Activated naive CD8-positive, alpha-beta T cell treated with anti-CD3 and anti-CD28 coated beads, Interleukin-2, amount 50 U/mL, for 16 hours (primary cell): ENCODE measurements around the gene EFHB.
"Not testable (repeated sequence)": the region's sequence is repeated elsewhere in the genome, so short reads cannot be mapped to it uniquely, and the experiment has no call there.

Experiments
- DNase-seq: peaks from one replicate; pipeline ENCODE4 v3.0.0-alpha.2; 2020; ENCODE audit warnings: low read depth, low spot score

The EFHB gene

GRCh38 chr3:19934098-19934566, at the start of gene EFHB:
TSS of gene EFHB (minus strand) at chr3:19934217. CDS start at chr3:19934018, 199 bp downstream.
- no peak for DNase-seq

- DNase-seq, result no peak
Measured at GRCh38 chr3:19972054-19972453, 38.0 kb upstream of the EFHB start.

- DNase-seq, result no peak
Measured at GRCh38 chr3:19970327-19970726, 36.3 kb upstream of the EFHB start.

GRCh38 chr3:19967812-19968211, 33.8 kb upstream of the EFHB start:
- no peak for DNase-seq

- DNase-seq, result no peak
Measured at GRCh38 chr3:19967208-19967607, 33.2 kb upstream of the EFHB start.

- no peak for DNase-seq
Measured at GRCh38 chr3:19961960-19962359, 27.9 kb upstream of the EFHB start.

GRCh38 chr3:19960696-19961095, 26.7 kb upstream of the EFHB start:
- DNase-seq, result no peak

GRCh38 chr3:19959505-19959904, 25.5 kb upstream of the EFHB start:
- no peak for DNase-seq

- DNase-seq, result not testable (repeated sequence)
Measured at GRCh38 chr3:19957354-19957753, 23.3 kb upstream of the EFHB start.

- DNase-seq, result no peak
Measured at GRCh38 chr3:19954676-19955075, 20.7 kb upstream of the EFHB start.

GRCh38 chr3:19950316-19950715, 16.3 kb upstream of the EFHB start:
- no peak for DNase-seq

- DNase-seq, result no peak
Measured at GRCh38 chr3:19948226-19948591, 14.2 kb upstream of the EFHB start.

GRCh38 chr3:19947549-19948225, 13.7 kb upstream of the EFHB start:
- no peak for DNase-seq

GRCh38 chr3:19946832-19947548, 13.0 kb upstream of the EFHB start, which contains the start of gene RAB5A:
TSS of gene RAB5A (plus strand) at chr3:19947097. CDS start at chr3:19950899, 3,802 bp downstream.
- DNase-seq, result peak; percentile 96

GRCh38 chr3:19945969-19946831, 12.2 kb upstream of the EFHB start:
- DNase-seq, result no peak

GRCh38 chr3:19945534-19945933, 11.5 kb upstream of the EFHB start:
- DNase-seq, result no peak

- no peak for DNase-seq
Measured at GRCh38 chr3:19940643-19941042, 6.6 kb upstream of the EFHB start.

GRCh38 chr3:19938295-19938627, 4.2 kb upstream of the EFHB start:
- no peak for DNase-seq

- no peak for DNase-seq
Measured at GRCh38 chr3:19937459-19938294, 3.7 kb upstream of the EFHB start.

- DNase-seq, result no peak
Measured at GRCh38 chr3:19932422-19932821, 1.6 kb downstream of the EFHB start.

- DNase-seq, result no peak
Measured at GRCh38 chr3:19931767-19932188, 2.2 kb downstream of the EFHB start.
